Measurements from ENCODE around the gene CCDC171. TPM values are rescaled to one million over a fixed set of nuclear protein-coding genes. Genes with fewer than 3 reads are reported as not detected.
A peak's percentile ranks its signal among the peaks of the same experiment; 100 is the strongest.

The CCDC171 gene
- total and polyA plus RNA-seq, 10 of the 15 experiments (the other 5 are each of a cell fraction or from before 2014, with no cell fraction given), result 1.00 to 7.2 (median 2.8) TPM

GRCh38 chr9:15512204-15512603, 40.6 kb upstream of the CCDC171 start (continued):
- TF ChIP-seq, protein P1, sequence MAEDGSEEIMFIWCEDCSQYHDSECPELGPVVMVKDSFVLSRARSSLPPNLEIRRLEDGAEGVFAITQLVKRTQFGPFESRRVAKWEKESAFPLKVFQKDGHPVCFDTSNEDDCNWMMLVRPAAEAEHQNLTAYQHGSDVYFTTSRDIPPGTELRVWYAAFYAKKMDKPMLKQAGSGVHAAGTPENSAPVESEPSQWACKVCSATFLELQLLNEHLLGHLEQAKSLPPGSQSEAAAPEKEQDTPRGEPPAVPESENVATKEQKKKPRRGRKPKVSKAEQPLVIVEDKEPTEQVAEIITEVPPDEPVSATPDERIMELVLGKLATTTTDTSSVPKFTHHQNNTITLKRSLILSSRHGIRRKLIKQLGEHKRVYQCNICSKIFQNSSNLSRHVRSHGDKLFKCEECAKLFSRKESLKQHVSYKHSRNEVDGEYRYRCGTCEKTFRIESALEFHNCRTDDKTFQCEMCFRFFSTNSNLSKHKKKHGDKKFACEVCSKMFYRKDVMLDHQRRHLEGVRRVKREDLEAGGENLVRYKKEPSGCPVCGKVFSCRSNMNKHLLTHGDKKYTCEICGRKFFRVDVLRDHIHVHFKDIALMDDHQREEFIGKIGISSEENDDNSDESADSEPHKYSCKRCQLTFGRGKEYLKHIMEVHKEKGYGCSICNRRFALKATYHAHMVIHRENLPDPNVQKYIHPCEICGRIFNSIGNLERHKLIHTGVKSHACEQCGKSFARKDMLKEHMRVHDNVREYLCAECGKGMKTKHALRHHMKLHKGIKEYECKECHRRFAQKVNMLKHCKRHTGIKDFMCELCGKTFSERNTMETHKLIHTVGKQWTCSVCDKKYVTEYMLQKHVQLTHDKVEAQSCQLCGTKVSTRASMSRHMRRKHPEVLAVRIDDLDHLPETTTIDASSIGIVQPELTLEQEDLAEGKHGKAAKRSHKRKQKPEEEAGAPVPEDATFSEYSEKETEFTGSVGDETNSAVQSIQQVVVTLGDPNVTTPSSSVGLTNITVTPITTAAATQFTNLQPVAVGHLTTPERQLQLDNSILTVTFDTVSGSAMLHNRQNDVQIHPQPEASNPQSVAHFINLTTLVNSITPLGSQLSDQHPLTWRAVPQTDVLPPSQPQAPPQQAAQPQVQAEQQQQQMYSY (CRISPR knock-in tag; IDR thresholded peaks at IDR 0.05), result no peak
- TF ChIP-seq RUNX3 (IDR thresholded peaks at IDR 0.05; ENCODE audit: low read length) (peak; percentile 30; the same call in 1 of the 2 replicates), ATF7 (IDR thresholded peaks at IDR 0.05; ENCODE audit: low read depth) (peak; percentile 48; the same call in 1 of the 2 replicates), PAX8 (IDR thresholded peaks at IDR 0.05) (no peak), JUND (IDR thresholded peaks at IDR 0.05; ENCODE audit: low read depth, low read length) (no peak), NFXL1 (IDR thresholded peaks at IDR 0.05; ENCODE audit: borderline replicate concordance) (no peak), CREB1 (IDR thresholded peaks at IDR 0.05; ENCODE audit: low read depth) (no peak; the same call in 1 of the 2 replicates), MYC (IDR thresholded peaks at IDR 0.05; ENCODE audit: insufficient read depth, insufficient read length, insufficient replicate concordance, low read length, severe bottlenecking) (no peak), EED (IDR thresholded peaks at IDR 0.05; ENCODE audit: low read depth) (peak; percentile 45), TARDBP (IDR thresholded peaks at IDR 0.05; ENCODE audit: borderline replicate concordance) (no peak), TCF7 (IDR thresholded peaks at IDR 0.05; ENCODE audit: borderline replicate concordance) (no peak), FOXK2 (IDR thresholded peaks at IDR 0.05) (no peak), STAT1 (conservative IDR thresholded peaks at IDR 0.05) (no peak), ZBTB4 (CRISPR knock-in tag; IDR thresholded peaks at IDR 0.05) (no peak), BHLHE40 (IDR thresholded peaks at IDR 0.05; ENCODE audit: borderline replicate concordance in 1 of 2, low read depth in 2 of 2, low read length in 1 of 2) (no peak), IRF4 (IDR thresholded peaks at IDR 0.05; ENCODE audit: low read depth, low read length) (no peak), TAF1 (IDR thresholded peaks at IDR 0.05; ENCODE audit: borderline replicate concordance, low read depth, low read length) (no peak), CREM (IDR thresholded peaks at IDR 0.05; ENCODE audit: low read depth) (peak; percentile 17; the same call in 1 of the 2 replicates)
- TF ChIP-seq, protein P2, sequence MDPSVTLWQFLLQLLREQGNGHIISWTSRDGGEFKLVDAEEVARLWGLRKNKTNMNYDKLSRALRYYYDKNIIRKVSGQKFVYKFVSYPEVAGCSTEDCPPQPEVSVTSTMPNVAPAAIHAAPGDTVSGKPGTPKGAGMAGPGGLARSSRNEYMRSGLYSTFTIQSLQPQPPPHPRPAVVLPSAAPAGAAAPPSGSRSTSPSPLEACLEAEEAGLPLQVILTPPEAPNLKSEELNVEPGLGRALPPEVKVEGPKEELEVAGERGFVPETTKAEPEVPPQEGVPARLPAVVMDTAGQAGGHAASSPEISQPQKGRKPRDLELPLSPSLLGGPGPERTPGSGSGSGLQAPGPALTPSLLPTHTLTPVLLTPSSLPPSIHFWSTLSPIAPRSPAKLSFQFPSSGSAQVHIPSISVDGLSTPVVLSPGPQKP (IDR thresholded peaks at IDR 0.05; ENCODE audit: low read depth, low read length), result no peak
- TF ChIP-seq, protein P3, sequence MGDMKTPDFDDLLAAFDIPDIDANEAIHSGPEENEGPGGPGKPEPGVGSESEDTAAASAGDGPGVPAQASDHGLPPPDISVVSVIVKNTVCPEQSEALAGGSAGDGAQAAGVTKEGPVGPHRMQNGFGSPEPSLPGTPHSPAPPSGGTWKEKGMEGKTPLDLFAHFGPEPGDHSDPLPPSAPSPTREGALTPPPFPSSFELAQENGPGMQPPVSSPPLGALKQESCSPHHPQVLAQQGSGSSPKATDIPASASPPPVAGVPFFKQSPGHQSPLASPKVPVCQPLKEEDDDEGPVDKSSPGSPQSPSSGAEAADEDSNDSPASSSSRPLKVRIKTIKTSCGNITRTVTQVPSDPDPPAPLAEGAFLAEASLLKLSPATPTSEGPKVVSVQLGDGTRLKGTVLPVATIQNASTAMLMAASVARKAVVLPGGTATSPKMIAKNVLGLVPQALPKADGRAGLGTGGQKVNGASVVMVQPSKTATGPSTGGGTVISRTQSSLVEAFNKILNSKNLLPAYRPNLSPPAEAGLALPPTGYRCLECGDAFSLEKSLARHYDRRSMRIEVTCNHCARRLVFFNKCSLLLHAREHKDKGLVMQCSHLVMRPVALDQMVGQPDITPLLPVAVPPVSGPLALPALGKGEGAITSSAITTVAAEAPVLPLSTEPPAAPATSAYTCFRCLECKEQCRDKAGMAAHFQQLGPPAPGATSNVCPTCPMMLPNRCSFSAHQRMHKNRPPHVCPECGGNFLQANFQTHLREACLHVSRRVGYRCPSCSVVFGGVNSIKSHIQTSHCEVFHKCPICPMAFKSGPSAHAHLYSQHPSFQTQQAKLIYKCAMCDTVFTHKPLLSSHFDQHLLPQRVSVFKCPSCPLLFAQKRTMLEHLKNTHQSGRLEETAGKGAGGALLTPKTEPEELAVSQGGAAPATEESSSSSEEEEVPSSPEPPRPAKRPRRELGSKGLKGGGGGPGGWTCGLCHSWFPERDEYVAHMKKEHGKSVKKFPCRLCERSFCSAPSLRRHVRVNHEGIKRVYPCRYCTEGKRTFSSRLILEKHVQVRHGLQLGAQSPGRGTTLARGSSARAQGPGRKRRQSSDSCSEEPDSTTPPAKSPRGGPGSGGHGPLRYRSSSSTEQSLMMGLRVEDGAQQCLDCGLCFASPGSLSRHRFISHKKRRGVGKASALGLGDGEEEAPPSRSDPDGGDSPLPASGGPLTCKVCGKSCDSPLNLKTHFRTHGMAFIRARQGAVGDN (IDR thresholded peaks at IDR 0.05), result no peak

Measured in GM12878 (cell line).